Naive B cell (primary cell): ENCODE measurements around the gene COQ5. TPM values are rescaled to one million over a fixed set of nuclear protein-coding genes. Genes with fewer than 3 reads are reported as not detected.

Experiments used
- ATAC-seq, 2 donors: fragments of 150-1000 bp; cut with Tn5 transposase; 2 replicates each; pipeline ENCODE4 v1.10.0; 2021; ENCODE audit warnings: low read depth in 2 of 2, mild to moderate bottlenecking in 2 of 2, moderate library complexity in 2 of 2
- DNase-seq: peaks from one replicate; pipeline ENCODE4 v3.0.0; 2022
- H3K27ac Mint-ChIP-seq, 6 donors: one replicate each; pipeline ENCODE4 v1.8.0; 2020 to 2022; ENCODE audit warnings: mild to moderate bottlenecking in 6 of 6, mixed read lengths in 6 of 6, moderate library complexity in 5 of 6, inconsistent platforms in 2 of 6
- H3K27me3 Mint-ChIP-seq, 3 donors: one replicate each; pipeline ENCODE4 v1.8.0; 2021 to 2022; ENCODE audit warnings: mixed read lengths in 3 of 3, mild to moderate bottlenecking in 1 of 3
- H3K36me3 Mint-ChIP-seq, 2 donors: one replicate each; pipeline ENCODE4 v1.8.0; 2020 to 2022; ENCODE audit warnings: mixed read lengths in 2 of 2, inconsistent platforms in 1 of 2, mild to moderate bottlenecking in 1 of 2
- H3K4me1 Mint-ChIP-seq, 3 donors: one replicate each; pipeline ENCODE4 v1.8.0; 2020 to 2022; ENCODE audit warnings: mixed read lengths in 3 of 3, inconsistent platforms in 1 of 3, mild to moderate bottlenecking in 1 of 3, moderate library complexity in 1 of 3
- H3K4me3 Mint-ChIP-seq, 8 donors: one replicate each; pipeline ENCODE4 v1.8.0; 2020 to 2022; ENCODE audit warnings: mild to moderate bottlenecking in 8 of 8, mixed read lengths in 8 of 8, moderate library complexity in 8 of 8, inconsistent platforms in 2 of 8
- H3K9me3 Mint-ChIP-seq, 7 donors: one replicate each; pipeline ENCODE4 v1.8.0; 2020 to 2022; ENCODE audit warnings: mixed read lengths in 7 of 7, mild to moderate bottlenecking in 5 of 7, inconsistent platforms in 2 of 7, moderate library complexity in 1 of 7
- polyA plus RNA-seq, 6 donors: library from polyadenylated mRNA; unstranded; fragments of 300-500 nt; fragmentation: Illumina TruSeq; gene quantifications; one replicate each; pipeline ENCODE4 v1.2.3, GENCODE V29; 2021; ENCODE audit warnings: low read depth in 6 of 6

The COQ5 gene
- polyA plus RNA-seq, 6 donors from 2014 or later: 25.2 to 56.5 (median 35.1) TPM

DNA sequence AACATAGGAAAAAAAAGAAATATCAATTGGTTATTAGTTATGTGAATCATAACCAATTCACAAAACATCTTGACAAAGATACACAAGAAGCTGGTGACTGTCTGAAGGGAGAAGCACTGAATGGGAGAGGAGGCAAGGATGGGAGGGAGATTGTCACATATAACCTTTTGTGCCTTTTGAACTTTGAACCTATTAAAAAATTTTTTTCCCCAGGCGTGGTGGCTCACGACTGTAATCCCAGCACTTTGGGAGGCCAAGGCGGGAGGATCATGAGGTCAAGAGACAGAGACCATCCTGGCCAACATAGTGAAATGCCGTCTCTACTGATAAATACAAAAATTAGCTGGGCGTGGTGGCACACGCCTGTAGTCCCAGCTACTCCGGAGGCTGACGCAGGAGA is 20.4 kb downstream of the COQ5 start:
- Mint-ChIP-seq H3K27me3 (no peaks in the 10 kb centered on the region), H3K9me3 (no peaks in the 10 kb centered on the region), H3K27ac (no peak overlapping the region), H3K4me1 (no peaks in the 10 kb centered on the region), H3K4me3 (no peak overlapping the region), H3K36me3 (peaks cover 4 to 18% of the 10 kb centered on the region in 2 donors)
- ATAC-seq (no peak), DNase-seq (no peak)

DNA sequence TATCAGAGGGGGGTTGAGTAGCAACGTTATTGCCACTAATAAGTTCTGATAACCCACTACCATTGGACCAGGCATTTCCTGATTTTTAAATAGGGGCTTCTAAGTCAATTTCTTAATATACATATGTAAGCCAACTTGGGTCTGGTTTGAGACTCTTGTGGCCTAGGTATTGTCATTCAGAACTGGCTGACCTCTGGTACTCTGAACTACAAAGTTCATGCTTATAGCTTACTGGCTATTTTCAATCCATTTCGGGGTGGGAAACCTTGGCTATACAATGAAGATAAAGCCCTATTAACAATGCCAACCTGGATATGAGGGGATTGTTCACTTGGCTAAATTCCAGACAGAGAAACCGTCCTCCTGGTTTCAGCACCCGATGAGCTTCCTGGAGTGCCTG is 24.4 kb downstream of the COQ5 start:
- no peaks in the 10 kb centered on the region for H3K9me3 Mint-ChIP-seq
- H3K36me3 Mint-ChIP-seq: peaks cover 5 to 21% of the 10 kb centered on the region in 2 donors
- no peaks in the 10 kb centered on the region for H3K4me1 Mint-ChIP-seq
- no peak overlapping the region for H3K27ac Mint-ChIP-seq
- DNase-seq: no peak
- H3K27me3 Mint-ChIP-seq: no peaks in the 10 kb centered on the region
- no peak overlapping the region for H3K4me3 Mint-ChIP-seq
- no peak for ATAC-seq

- Mint-ChIP-seq H3K36me3 (peaks cover 5 to 12% of the 10 kb centered on the region in 2 donors), H3K27ac (peak overlapping the region in 2 of 6 donors; percentile 25 to 27), H3K4me1 (peaks cover 22 to 24% (median 24%) of the 10 kb centered on the region in 3 donors), H3K9me3 (no peaks in the 10 kb centered on the region), H3K4me3 (no peak overlapping the region), H3K27me3 (no peaks in the 10 kb centered on the region)
- ATAC-seq: no peak
- no peak for DNase-seq
Measured at GRCh38 chr12:120500581-120500980, 28.4 kb downstream of the COQ5 start.

- peaks cover 30 to 32% (median 31%) of the 10 kb centered on the region in 3 donors for H3K4me1 Mint-ChIP-seq
- DNase-seq (no peak), ATAC-seq (no peak)
- peak overlapping the region in 1 of 6 donors; percentile 12 for H3K27ac Mint-ChIP-seq
- peak overlapping the region in 1 of 8 donors; percentile 90 for H3K4me3 Mint-ChIP-seq
- no peaks in the 10 kb centered on the region for H3K9me3 Mint-ChIP-seq
- no peaks in the 10 kb centered on the region for H3K27me3 Mint-ChIP-seq
- peaks cover 5 to 12% of the 10 kb centered on the region in 2 donors for H3K36me3 Mint-ChIP-seq
Measured at GRCh38 chr12:120498870-120499515, 30.0 kb downstream of the COQ5 start.

- Mint-ChIP-seq H3K27me3 (no peaks in the 10 kb centered on the region), H3K36me3 (no peaks in the 10 kb centered on the region), H3K9me3 (no peaks in the 10 kb centered on the region), H3K4me1 (peaks cover 30 to 32% (median 31%) of the 10 kb centered on the region in 3 donors), H3K4me3 (peak overlapping the region; percentile 82 to 98 (median 92)), H3K27ac (peak overlapping the region in 5 of 6 donors; percentile 8 to 97 (median 74))
- DNase-seq (no peak), ATAC-seq (no peak)
Measured at GRCh38 chr12:120497524-120498150, 31.3 kb downstream of the COQ5 start.

DNA sequence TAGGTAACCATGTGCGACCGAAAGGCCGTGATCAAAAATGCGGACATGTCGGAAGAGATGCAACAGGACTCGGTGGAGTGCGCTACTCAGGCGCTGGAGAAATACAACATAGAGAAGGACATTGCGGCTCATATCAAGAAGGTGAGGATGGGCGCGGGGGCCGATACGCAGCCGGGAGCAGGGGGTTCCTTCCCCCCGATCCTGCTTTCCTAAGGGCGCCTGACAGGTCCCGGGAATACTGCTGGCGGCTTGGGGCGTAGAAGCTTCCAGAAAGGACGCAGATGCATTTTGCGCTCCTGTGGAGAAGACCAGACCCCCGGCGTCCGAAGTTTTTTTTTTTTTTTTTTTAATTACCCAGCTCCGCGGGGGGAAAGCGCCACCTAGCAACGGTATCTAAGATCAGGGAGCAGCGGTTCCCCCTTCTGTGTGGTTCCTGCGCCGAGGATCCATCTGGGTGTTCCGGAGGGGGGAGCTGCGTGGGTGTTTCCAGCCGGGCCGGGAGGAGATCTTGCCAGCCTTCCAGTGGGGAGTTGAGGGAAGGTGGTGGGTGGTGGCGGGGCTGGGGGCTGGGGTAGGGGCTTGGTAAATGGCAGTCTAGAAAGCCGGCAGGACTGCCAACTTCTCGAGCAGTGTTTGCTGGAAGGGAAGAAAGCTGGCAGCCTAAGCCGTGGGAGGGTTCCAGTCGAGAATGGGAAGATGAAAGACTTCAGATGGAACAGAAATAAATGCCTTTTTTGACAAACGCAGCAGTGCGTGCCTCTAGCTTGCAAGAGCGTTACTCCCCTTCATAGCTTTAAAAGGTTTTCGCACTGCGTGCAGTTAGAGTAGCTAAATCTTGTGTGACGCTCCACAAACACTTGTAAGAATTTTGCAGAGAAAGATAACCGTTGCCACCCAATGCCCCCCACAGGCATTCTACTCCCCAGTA is 32.3 kb downstream of the COQ5 start:
- H3K9me3 Mint-ChIP-seq: no peaks in the 10 kb centered on the region
- peak overlapping the region; percentile 82 to 98 (median 92) for H3K4me3 Mint-ChIP-seq
- H3K27ac Mint-ChIP-seq: peak overlapping the region; percentile 92 to 98 (median 95)
- H3K36me3 Mint-ChIP-seq: no peaks in the 10 kb centered on the region
- H3K4me1 Mint-ChIP-seq: peaks cover 30 to 32% (median 31%) of the 10 kb centered on the region in 3 donors
- ATAC-seq (peak; percentile 27 to 32), DNase-seq (peak; percentile 57)
- no peaks in the 10 kb centered on the region for H3K27me3 Mint-ChIP-seq

- Mint-ChIP-seq H3K9me3 (no peaks in the 10 kb centered on the region), H3K4me1 (peaks cover 30 to 32% (median 31%) of the 10 kb centered on the region in 3 donors), H3K4me3 (peak within 1 kb of the TSS; percentile 82 to 98 (median 92)), H3K36me3 (no peaks in the 10 kb centered on the region), H3K27ac (peak within 1 kb of the TSS; percentile 92 to 98 (median 95)), H3K27me3 (no peaks in the 10 kb centered on the region)
- ATAC-seq (peak; percentile 91), DNase-seq (peak; percentile 98)
Measured at GRCh38 chr12:120495731-120496412, 33.1 kb downstream of the COQ5 start, which contains the start of gene DYNLL1. Gene DYNLL1, plus strand, starts transcription at chr12:120496113. Its CDS starts 309 bp downstream, at chr12:120496422.

DNA sequence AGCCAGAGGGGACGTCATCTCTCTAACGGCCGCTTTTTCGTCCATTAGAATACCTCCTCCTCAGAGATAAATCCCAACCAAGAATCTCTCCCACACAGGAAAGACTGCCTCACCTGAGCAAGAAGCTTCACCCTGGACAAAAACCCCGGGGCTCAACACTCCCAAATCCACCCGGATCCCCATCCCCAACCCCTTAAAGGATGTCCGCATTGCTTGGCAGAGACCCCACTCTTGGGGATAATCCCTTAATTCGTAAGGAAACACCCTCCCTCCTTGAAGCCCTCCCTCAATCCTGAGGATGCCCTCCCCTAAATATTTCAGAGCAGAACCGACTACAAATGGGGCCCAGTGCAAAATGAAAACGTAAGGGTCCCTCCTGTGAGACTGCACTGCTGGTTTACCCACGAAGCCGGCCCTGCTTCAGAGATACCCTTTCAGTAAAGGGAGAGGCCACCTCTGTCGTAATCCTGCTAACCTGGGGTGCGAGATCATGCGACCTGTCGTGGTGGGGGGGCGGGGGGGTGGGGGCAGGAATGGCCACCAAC is 33.7 kb downstream of the COQ5 start:
- ATAC-seq (peak; percentile 2 to 3), DNase-seq (no peak)
- H3K36me3 Mint-ChIP-seq: no peaks in the 10 kb centered on the region
- H3K9me3 Mint-ChIP-seq: no peaks in the 10 kb centered on the region
- peaks cover 30 to 32% (median 31%) of the 10 kb centered on the region in 3 donors for H3K4me1 Mint-ChIP-seq
- H3K27ac Mint-ChIP-seq: peak overlapping the region in 5 of 6 donors; percentile 58 to 93 (median 92)
- H3K27me3 Mint-ChIP-seq: no peaks in the 10 kb centered on the region
- H3K4me3 Mint-ChIP-seq: peak overlapping the region; percentile 82 to 98 (median 92)

DNA sequence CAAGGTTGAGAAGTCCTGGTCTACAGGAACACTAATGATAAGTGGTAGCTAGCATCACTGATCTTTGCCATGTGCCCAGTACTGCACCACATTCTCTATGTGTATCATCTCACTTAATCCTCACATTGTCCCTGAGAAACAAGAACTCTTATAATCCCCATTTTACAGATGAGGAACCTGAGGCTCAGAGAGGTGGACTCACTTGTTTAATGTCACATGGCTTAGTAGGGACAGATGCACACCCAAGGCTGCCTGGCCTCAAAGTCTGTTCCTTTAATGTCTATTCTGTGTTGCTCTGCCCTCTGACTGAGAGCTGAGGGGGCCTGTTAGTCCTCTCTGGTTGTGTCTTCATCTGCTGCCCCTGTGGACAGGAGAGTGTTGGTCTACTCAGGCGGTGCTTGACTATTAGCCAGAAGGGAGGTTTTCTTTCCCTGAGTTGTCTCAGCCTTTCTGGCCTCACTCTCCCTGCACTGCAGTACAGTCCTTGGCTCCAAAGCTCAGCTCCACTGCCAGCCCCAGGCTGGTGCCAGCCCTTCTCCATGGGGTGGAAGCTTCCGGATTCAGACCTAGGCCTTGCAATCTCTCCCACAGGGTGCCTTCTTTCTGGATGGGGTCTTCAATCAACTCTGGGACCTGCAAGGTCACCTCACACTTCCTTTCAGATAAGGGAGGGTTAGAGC is 38.0 kb downstream of the COQ5 start:
- Mint-ChIP-seq H3K9me3 (no peaks in the 10 kb centered on the region), H3K27me3 (no peaks in the 10 kb centered on the region), H3K36me3 (no peaks in the 10 kb centered on the region), H3K4me3 (no peak overlapping the region), H3K27ac (peak overlapping the region in 2 of 6 donors; percentile 11 to 12), H3K4me1 (peaks cover 9 to 11% (median 10%) of the 10 kb centered on the region in 3 donors)
- DNase-seq (no peak), ATAC-seq (no peak)

- Mint-ChIP-seq H3K27ac (peak overlapping the region in 2 of 6 donors; percentile 25 to 60), H3K4me3 (no peak overlapping the region), H3K9me3 (no peaks in the 10 kb centered on the region), H3K36me3 (no peaks in the 10 kb centered on the region), H3K4me1 (peaks cover 5 to 6% (median 5%) of the 10 kb centered on the region in 3 donors), H3K27me3 (no peaks in the 10 kb centered on the region)
- DNase-seq (no peak), ATAC-seq (no peak)
Measured at GRCh38 chr12:120490325-120490724, 38.6 kb downstream of the COQ5 start.

DNA sequence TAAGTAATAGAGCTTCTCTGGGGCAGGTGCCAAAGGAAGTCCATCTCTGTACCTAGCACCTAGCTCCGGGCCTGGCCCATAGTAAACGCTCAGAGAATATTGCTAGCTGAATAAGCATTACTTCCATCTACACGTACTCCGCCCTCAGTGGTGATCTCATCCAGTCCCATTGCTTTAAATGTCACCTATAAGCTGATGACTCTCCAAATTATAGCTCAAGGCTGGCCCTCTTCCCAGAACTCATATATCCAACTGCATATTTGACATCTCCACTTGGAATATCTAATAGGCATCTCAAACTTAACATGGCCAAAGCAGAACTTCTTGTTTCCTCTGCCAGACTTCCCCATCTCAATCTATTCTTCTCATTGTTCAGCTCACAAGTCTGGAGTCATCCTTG is 39.9 kb downstream of the COQ5 start:
- no peak for DNase-seq
- H3K4me3 Mint-ChIP-seq: no peak overlapping the region
- H3K36me3 Mint-ChIP-seq: no peaks in the 10 kb centered on the region
- no peaks in the 10 kb centered on the region for H3K9me3 Mint-ChIP-seq
- no peak for ATAC-seq
- H3K27ac Mint-ChIP-seq: peak overlapping the region in 1 of 6 donors; percentile 16
- no peaks in the 10 kb centered on the region for H3K27me3 Mint-ChIP-seq
- H3K4me1 Mint-ChIP-seq: no peaks in the 10 kb centered on the region

DNA sequence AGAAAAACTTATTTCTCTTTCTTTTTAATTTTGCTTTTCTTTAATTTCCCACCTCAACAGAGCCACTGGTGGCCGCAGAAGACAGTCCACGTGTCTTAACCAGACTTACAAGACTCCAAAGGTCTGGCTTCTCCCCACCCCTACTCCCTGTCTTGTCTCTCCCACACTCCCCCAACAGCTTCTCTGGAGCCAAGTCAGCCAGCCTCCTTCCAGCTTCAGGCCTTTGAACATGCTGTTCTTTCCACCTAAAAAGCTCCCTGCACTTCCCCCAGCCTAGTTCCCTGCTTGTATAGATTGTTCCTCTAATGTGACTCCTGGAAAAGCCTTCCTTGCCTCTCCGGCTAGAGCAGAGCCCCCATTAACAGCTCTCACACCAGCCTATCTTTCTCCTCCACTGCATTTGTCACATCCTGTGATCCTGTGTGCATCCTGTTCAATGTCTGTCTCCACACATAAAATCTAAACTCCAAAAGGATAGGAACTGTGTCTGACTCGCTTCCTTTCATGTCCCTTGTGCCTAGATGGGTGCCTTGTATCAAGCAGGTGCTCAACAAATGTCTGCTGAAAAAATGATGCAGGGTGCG is 40.8 kb downstream of the COQ5 start:
- no peaks in the 10 kb centered on the region for H3K36me3 Mint-ChIP-seq
- no peaks in the 10 kb centered on the region for H3K27me3 Mint-ChIP-seq
- H3K9me3 Mint-ChIP-seq: no peaks in the 10 kb centered on the region
- no peak for DNase-seq
- no peak overlapping the region for H3K4me3 Mint-ChIP-seq
- no peaks in the 10 kb centered on the region for H3K4me1 Mint-ChIP-seq
- H3K27ac Mint-ChIP-seq: peak overlapping the region in 2 of 6 donors; percentile 10 to 61
- ATAC-seq: no peak
